Measurements from ENCODE around the gene FBRS. TPM values are rescaled to one million over a fixed set of nuclear protein-coding genes. Genes with fewer than 3 reads are reported as not detected.

Gene FBRS
- total and polyA plus RNA-seq, 2 of the 13 experiments (the other 11 are each of a cell fraction or from before 2014, with no cell fraction given) = 13.7 to 16.2 TPM

DNA sequence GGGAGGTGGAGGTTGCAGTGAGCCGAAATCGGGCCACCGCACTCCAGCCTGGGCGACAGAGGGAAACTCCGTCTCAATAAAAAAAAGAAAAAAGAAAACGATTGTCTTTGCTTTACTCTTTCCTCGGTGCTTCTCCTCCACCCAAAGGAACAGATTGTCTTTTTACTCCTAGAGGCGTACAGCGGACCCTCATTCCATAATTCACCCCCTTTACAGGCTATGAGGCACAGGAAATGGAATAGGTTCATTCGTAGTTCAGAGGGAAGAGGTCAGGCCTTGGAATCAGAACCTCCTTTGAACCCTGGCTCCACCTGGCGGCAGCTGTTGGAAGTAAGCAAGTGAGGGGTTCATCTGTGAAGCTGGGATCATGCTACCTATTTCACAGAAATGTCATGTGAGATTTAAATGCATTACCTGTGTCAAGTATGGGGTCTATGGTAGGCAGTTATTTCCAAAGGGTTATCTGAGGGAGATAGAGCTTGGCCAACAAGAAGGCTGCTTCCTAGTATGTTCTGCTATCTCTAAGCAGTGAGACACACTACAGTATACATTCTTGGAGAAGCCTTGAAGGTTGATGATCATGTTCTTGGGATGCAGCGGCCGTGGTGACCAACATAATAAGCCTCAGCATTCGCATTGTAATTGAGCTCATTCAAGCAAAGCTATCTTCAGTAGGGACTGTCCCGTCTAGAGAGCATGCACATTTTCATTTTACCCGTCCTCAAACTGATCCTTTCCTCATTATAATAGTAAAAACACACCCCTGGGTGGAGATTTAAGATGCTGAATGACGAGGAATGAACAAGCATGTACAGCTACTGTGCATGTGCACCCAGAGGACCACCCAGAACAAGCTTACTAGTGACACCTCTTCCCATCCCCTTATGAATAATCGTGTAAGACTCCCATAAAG lies 29.3 kb upstream of the FBRS start (continued):
- TF ChIP-seq, protein P1, sequence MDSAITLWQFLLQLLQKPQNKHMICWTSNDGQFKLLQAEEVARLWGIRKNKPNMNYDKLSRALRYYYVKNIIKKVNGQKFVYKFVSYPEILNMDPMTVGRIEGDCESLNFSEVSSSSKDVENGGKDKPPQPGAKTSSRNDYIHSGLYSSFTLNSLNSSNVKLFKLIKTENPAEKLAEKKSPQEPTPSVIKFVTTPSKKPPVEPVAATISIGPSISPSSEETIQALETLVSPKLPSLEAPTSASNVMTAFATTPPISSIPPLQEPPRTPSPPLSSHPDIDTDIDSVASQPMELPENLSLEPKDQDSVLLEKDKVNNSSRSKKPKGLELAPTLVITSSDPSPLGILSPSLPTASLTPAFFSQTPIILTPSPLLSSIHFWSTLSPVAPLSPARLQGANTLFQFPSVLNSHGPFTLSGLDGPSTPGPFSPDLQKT (CRISPR knock-in tag; IDR thresholded peaks at IDR 0.05; ENCODE audit: borderline replicate concordance) = no peak
- TF ChIP-seq TGIF2 (CRISPR knock-in tag; IDR thresholded peaks at IDR 0.05) = 0 out of 2 replicates have a peak, but pooled peaks have one; percentile 46
- TF ChIP-seq MEIS2 (CRISPR knock-in tag; IDR thresholded peaks at IDR 0.05) = no peak
- TF ChIP-seq MIER2 (CRISPR knock-in tag; IDR thresholded peaks at IDR 0.05) = no peak
- TF ChIP-seq YEATS4 (CRISPR knock-in tag; IDR thresholded peaks at IDR 0.05; ENCODE audit: borderline replicate concordance) = peak; percentile 39; the same call in 1 of the 2 replicates
- no peak for TF ChIP-seq KDM4B (CRISPR knock-in tag; IDR thresholded peaks at IDR 0.05)
- TF ChIP-seq HOXA7 (CRISPR knock-in tag; IDR thresholded peaks at IDR 0.05) = no peak
- TF ChIP-seq, protein P2, sequence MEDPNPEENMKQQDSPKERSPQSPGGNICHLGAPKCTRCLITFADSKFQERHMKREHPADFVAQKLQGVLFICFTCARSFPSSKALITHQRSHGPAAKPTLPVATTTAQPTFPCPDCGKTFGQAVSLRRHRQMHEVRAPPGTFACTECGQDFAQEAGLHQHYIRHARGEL (CRISPR knock-in tag; IDR thresholded peaks at IDR 0.05) = no peak
- no peak for TF ChIP-seq HNRNPH1 (optimal IDR thresholded peaks at IDR 0.05; ENCODE audit: low read depth, low read length)
- TF ChIP-seq THYN1 (CRISPR knock-in tag; IDR thresholded peaks at IDR 0.05; ENCODE audit: borderline replicate concordance, low read depth) = no peak
- TF ChIP-seq RELA (CRISPR knock-in tag; IDR thresholded peaks at IDR 0.05) = no peak
- peak; percentile 54; the same call in 1 of the 2 replicates for TF ChIP-seq HOXA3 (CRISPR knock-in tag; IDR thresholded peaks at IDR 0.05)
- TF ChIP-seq, protein P3, sequence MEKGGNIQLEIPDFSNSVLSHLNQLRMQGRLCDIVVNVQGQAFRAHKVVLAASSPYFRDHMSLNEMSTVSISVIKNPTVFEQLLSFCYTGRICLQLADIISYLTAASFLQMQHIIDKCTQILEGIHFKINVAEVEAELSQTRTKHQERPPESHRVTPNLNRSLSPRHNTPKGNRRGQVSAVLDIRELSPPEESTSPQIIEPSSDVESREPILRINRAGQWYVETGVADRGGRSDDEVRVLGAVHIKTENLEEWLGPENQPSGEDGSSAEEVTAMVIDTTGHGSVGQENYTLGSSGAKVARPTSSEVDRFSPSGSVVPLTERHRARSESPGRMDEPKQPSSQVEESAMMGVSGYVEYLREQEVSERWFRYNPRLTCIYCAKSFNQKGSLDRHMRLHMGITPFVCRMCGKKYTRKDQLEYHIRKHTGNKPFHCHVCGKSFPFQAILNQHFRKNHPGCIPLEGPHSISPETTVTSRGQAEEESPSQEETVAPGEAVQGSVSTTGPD (CRISPR knock-in tag; IDR thresholded peaks at IDR 0.05) = no peak
- TF ChIP-seq TAF1 (CRISPR knock-in tag; IDR thresholded peaks at IDR 0.05) = no peak
- TF ChIP-seq ZNF543 (CRISPR knock-in tag; IDR thresholded peaks at IDR 0.05) = no peak
- no peak for TF ChIP-seq ZNF761 (CRISPR knock-in tag; conservative IDR thresholded peaks at IDR 0.05)
- no peak for TF ChIP-seq ZNF230 (CRISPR knock-in tag; IDR thresholded peaks at IDR 0.05)
- TF ChIP-seq TMF1 (CRISPR knock-in tag; IDR thresholded peaks at IDR 0.05; ENCODE audit: low read depth) = no peak
- TF ChIP-seq ZNF775 (CRISPR knock-in tag; IDR thresholded peaks at IDR 0.05; ENCODE audit: borderline replicate concordance) = no peak
- TF ChIP-seq RFX1 (IDR thresholded peaks at IDR 0.05) = no peak
- no peak for TF ChIP-seq ZFP36 (IDR thresholded peaks at IDR 0.05; ENCODE audit: borderline replicate concordance, low read depth, low read length, partially characterized antibody)
- TF ChIP-seq, protein P4, sequence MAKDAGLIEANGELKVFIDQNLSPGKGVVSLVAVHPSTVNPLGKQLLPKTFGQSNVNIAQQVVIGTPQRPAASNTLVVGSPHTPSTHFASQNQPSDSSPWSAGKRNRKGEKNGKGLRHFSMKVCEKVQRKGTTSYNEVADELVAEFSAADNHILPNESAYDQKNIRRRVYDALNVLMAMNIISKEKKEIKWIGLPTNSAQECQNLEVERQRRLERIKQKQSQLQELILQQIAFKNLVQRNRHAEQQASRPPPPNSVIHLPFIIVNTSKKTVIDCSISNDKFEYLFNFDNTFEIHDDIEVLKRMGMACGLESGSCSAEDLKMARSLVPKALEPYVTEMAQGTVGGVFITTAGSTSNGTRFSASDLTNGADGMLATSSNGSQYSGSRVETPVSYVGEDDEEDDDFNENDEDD (CRISPR knock-in tag; IDR thresholded peaks at IDR 0.05; ENCODE audit: borderline replicate concordance) = no peak
- TF ChIP-seq FOXO1 (CRISPR knock-in tag; IDR thresholded peaks at IDR 0.05) = no peak; the same call in 1 of the 2 replicates
- TF ChIP-seq SMARCE1 (IDR thresholded peaks at IDR 0.05; ENCODE audit: borderline replicate concordance) = no peak
- TF ChIP-seq FLYWCH1 (CRISPR knock-in tag; IDR thresholded peaks at IDR 0.05) = no peak
- TF ChIP-seq, protein P5, sequence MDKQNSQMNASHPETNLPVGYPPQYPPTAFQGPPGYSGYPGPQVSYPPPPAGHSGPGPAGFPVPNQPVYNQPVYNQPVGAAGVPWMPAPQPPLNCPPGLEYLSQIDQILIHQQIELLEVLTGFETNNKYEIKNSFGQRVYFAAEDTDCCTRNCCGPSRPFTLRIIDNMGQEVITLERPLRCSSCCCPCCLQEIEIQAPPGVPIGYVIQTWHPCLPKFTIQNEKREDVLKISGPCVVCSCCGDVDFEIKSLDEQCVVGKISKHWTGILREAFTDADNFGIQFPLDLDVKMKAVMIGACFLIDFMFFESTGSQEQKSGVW (CRISPR knock-in tag; IDR thresholded peaks at IDR 0.05; ENCODE audit: borderline replicate concordance) = no peak
